Measurements from ENCODE around the gene CCDC12. TPM values are rescaled to one million over a fixed set of nuclear protein-coding genes. Genes with fewer than 3 reads are reported as not detected.
A peak's percentile ranks its signal among the peaks of the same experiment; 100 is the strongest.

Gene CCDC12
- total and polyA plus RNA-seq, 9 of the 15 experiments (the other 6 are each of a cell fraction or from before 2014, with no cell fraction given) = 8.9 to 201 (median 86.9) TPM

GRCh38 chr3:46935168-46935858 lies 41.2 kb downstream of the CCDC12 start (continued):
- TF ChIP-seq HINFP (tag; conservative IDR thresholded peaks at IDR 0.05; ENCODE audit: low read depth) (peak; percentile 19; the same call in 1 of the 2 replicates), CREB1 (IDR thresholded peaks at IDR 0.05) (0 out of 2 replicates have a peak, but pooled peaks have one; percentile 30), CREB1 (CRISPR knock-in tag; IDR thresholded peaks at IDR 0.05) (0 out of 2 replicates have a peak, but pooled peaks have one; percentile 21), JUNB (CRISPR knock-in tag; conservative IDR thresholded peaks at IDR 0.05) (peak; percentile 85), SRF (CRISPR knock-in tag; IDR thresholded peaks at IDR 0.05) (no peak), TEAD2 (tag; IDR thresholded peaks at IDR 0.05) (peak; percentile 94), FOS (IDR thresholded peaks at IDR 0.05; ENCODE audit: extremely low read depth, insufficient read length) (peak; percentile 80), GATAD2A (IDR thresholded peaks at IDR 0.05) (peak; percentile 95), MTA3 (IDR thresholded peaks at IDR 0.05; ENCODE audit: borderline replicate concordance) (peak; percentile 86), MBD2 (IDR thresholded peaks at IDR 0.05; ENCODE audit: borderline replicate concordance, low read depth) (peak; percentile 26; the same call in 1 of the 2 replicates), RCOR1 (IDR thresholded peaks at IDR 0.05; ENCODE audit: borderline replicate concordance in 1 of 2, low read depth in 2 of 2, low read length in 2 of 2) (peak in 1 of 2 experiments; percentile 66; a peak in 1 of 4 replicates), MEF2A (IDR thresholded peaks at IDR 0.05; ENCODE audit: control insufficient read depth, low read depth, low read length) (no peak), UBTF (IDR thresholded peaks at IDR 0.05; ENCODE audit: borderline replicate concordance in 1 of 2, low read depth in 2 of 2, low read length in 2 of 2) (0 out of 4 replicates have a peak, but pooled peaks of 1 of the 2 experiments have one; percentile 56), CTCF (IDR thresholded peaks at IDR 0.05 in 2 of 3, conservative IDR thresholded peaks at IDR 0.05 in 1 of 3; ENCODE audit: insufficient read depth in 2 of 3, low read depth in 1 of 3, low read length in 3 of 3) (peak; percentile 26 to 47 (median 44); a peak in 4 of 6 replicates), PML (IDR thresholded peaks at IDR 0.05; ENCODE audit: low read length) (0 out of 2 replicates have a peak, but pooled peaks have one; percentile 33), CXXC5 (CRISPR knock-in tag; IDR thresholded peaks at IDR 0.05) (peak; percentile 39; the same call in 1 of the 2 replicates), NBN (IDR thresholded peaks at IDR 0.05; ENCODE audit: low read depth) (0 out of 2 replicates have a peak, but pooled peaks have one; percentile 27)
